Neural cell (in vitro differentiated cells): ENCODE results near the gene BMPR1A. TPM values are rescaled to one million over a fixed set of nuclear protein-coding genes. Genes with fewer than 3 reads are reported as not detected.

Source experiments
- H2AFZ ChIP-seq: fragments of 200-600, 300-800 bp; sonication (generic), shearing (Covaris generic); 2 replicates; pipeline ENCODE4 v1.6.0; 2014; ENCODE audit warnings: low read depth, mild to moderate bottlenecking, antibody characterized with exemption, low read length, moderate library complexity
- H3F3A ChIP-seq: fragments of 200-600 bp; shearing (Covaris generic); 2 replicates; pipeline ENCODE4 v1.6.1; 2016; ENCODE audit warnings: mild to moderate bottlenecking, moderate library complexity, mixed read lengths, antibody characterized with exemption, low read length; ENCODE audit not compliant: insufficient read depth, poor library complexity, severe bottlenecking
- H3K27ac ChIP-seq: fragments of 200-600, 300-800 bp; sonication (generic), shearing (Covaris generic); 2 replicates; pipeline ENCODE4 v1.5.1; 2014; ENCODE audit warnings: mild to moderate bottlenecking, low read length, moderate library complexity
- H3K27me3 ChIP-seq: fragments of 300-800, 200-600 bp; sonication (generic), shearing (Covaris generic); 2 replicates; pipeline ENCODE4 v1.6.0; 2014; ENCODE audit warnings: mild to moderate bottlenecking, low read depth, low read length, moderate library complexity; ENCODE audit not compliant: insufficient read depth
- H3K36me3 ChIP-seq: fragments of 300-800, 200-600 bp; sonication (generic), shearing (Covaris generic); 2 replicates; pipeline ENCODE4 v1.5.1; 2014; ENCODE audit warnings: mild to moderate bottlenecking, antibody characterized with exemption, low read length, moderate library complexity; ENCODE audit not compliant: insufficient read depth
- H3K4me2 ChIP-seq: fragments of 300-800, 200-600 bp; sonication (generic), shearing (Covaris generic); 2 replicates; pipeline ENCODE4 v1.6.0; 2014; ENCODE audit warnings: mild to moderate bottlenecking, low read length
- H3K4me3 ChIP-seq: fragments of 300-800, 200-600 bp; sonication (generic), shearing (Covaris generic); 2 replicates; pipeline ENCODE4 v1.5.1; 2014; ENCODE audit warnings: mild to moderate bottlenecking, low read length, moderate library complexity
- H3K79me2 ChIP-seq: fragments of 200-600 bp; shearing (Covaris generic); replicated peaks from 2 replicates; pipeline ENCODE4 v1.6.0; 2014; ENCODE audit warnings: mild to moderate bottlenecking, low read length, moderate library complexity; ENCODE audit not compliant: insufficient read depth
- H3K9ac ChIP-seq: fragments of 300-800, 200-600 bp; sonication (generic), shearing (Covaris generic); 2 replicates; pipeline ENCODE4 v1.6.1; 2016; ENCODE audit warnings: mild to moderate bottlenecking, low read length, mixed read lengths
- H3K9me2 ChIP-seq: fragments of 200-600 bp; shearing (Covaris generic); 2 replicates; pipeline ENCODE4 v1.6.1; 2016; ENCODE audit warnings: mild to moderate bottlenecking, low read length, mixed read lengths; ENCODE audit not compliant: insufficient read depth
- H3K9me3 ChIP-seq: fragments of 200-600, 300-800 bp; sonication (generic), shearing (Covaris generic); 2 replicates; pipeline ENCODE4 v1.6.1; 2016; ENCODE audit warnings: mild to moderate bottlenecking, mixed run types, low read length, moderate library complexity, mixed read lengths
- H4K20me1 ChIP-seq: fragments of 200-600 bp; shearing (Covaris generic); 2 replicates; pipeline ENCODE4 v1.6.1; 2016; ENCODE audit warnings: mild to moderate bottlenecking, mixed run types; ENCODE audit not compliant: insufficient read depth
- CTCF ChIP-seq: fragments of 450-650 bp; IDR thresholded peaks from 2 replicates; pipeline ENCODE4 v1.5.1; 2014; ENCODE audit warnings: antibody characterized with exemption, mild to moderate bottlenecking, moderate library complexity; ENCODE audit not compliant: poor library complexity, severe bottlenecking
- EZH2 ChIP-seq: fragments of 200-600, 300-800 bp; shearing (Covaris generic), sonication (generic); IDR thresholded peaks from 2 replicates; pipeline ENCODE4 v1.6.1; 2014; ENCODE audit warnings: antibody characterized with exemption, low read length, borderline replicate concordance, mild to moderate bottlenecking; ENCODE audit not compliant: insufficient read depth, poor library complexity, severe bottlenecking
- MXI1 ChIP-seq: fragments of 450-650 bp; conservative IDR thresholded peaks from 2 replicates; pipeline ENCODE4 v1.6.1; 2014; ENCODE audit warnings: antibody characterized with exemption, mild to moderate bottlenecking; ENCODE audit not compliant: poor library complexity, severe bottlenecking
- POLR2AphosphoS5 ChIP-seq: IDR thresholded peaks from 2 replicates; pipeline ENCODE4 v1.6.1; 2012
- RAD21 ChIP-seq: fragments of 450-650 bp; conservative IDR thresholded peaks from 2 replicates; pipeline ENCODE4 v1.6.1; 2014; ENCODE audit warnings: antibody characterized with exemption, mild to moderate bottlenecking, moderate library complexity
- REST ChIP-seq: IDR thresholded peaks from 2 replicates; pipeline ENCODE4 v1.6.1; 2012; ENCODE audit warnings: borderline replicate concordance
- SMC3 ChIP-seq: fragments of 450-650 bp; conservative IDR thresholded peaks from 2 replicates; pipeline ENCODE4 v1.6.1; 2014; ENCODE audit warnings: antibody characterized with exemption, mild to moderate bottlenecking, moderate library complexity; ENCODE audit not compliant: poor library complexity
- TAF1 ChIP-seq: IDR thresholded peaks from 2 replicates; pipeline ENCODE4 v1.6.1; 2012; ENCODE audit warnings: low read depth
- polyA plus RNA-seq: library from polyadenylated mRNA; depleted of rRNA; stranded (reverse); fragments of >200 nt; gene quantifications from 2 replicates; pipeline ENCODE4 v1.2.3, GENCODE V29; 2014

BMPR1A gene
- polyA plus RNA-seq, 1 donor from 2014 or later, result 29.9 TPM

- no peak overlapping the region for H3K4me3 ChIP-seq
- H4K20me1 ChIP-seq, result no peaks in the 10 kb centered on the region
- H3F3A ChIP-seq, result no peaks in the 10 kb centered on the region
- no peak overlapping the region for H3K27ac ChIP-seq
- no peak overlapping the region for H2AFZ ChIP-seq
- H3K9me2 ChIP-seq, result no peaks in the 10 kb centered on the region
- no peak for TF ChIP-seq POLR2AphosphoS5
- no peaks in the 10 kb centered on the region for H3K79me2 ChIP-seq
- no peak overlapping the region for H3K4me2 ChIP-seq
- no peaks in the 10 kb centered on the region for H3K9me3 ChIP-seq
- H3K36me3 ChIP-seq, result no peaks in the 10 kb centered on the region
- H3K9ac ChIP-seq, result no peak overlapping the region
- no peaks in the 10 kb centered on the region for H3K27me3 ChIP-seq
Measured at GRCh38 chr10:86956195-86956847, 199.9 kb downstream of the BMPR1A start.

GRCh38 chr10:86956848-86957448 is 200.5 kb downstream of the BMPR1A start:
- Histone ChIP-seq H2AFZ (no peak overlapping the region), H3F3A (no peaks in the 10 kb centered on the region), H3K9me2 (no peaks in the 10 kb centered on the region), H3K9me3 (no peaks in the 10 kb centered on the region), H3K27me3 (no peaks in the 10 kb centered on the region), H3K9ac (no peak overlapping the region), H3K79me2 (no peaks in the 10 kb centered on the region), H3K4me2 (no peak overlapping the region), H3K36me3 (no peaks in the 10 kb centered on the region), H4K20me1 (no peaks in the 10 kb centered on the region), H3K27ac (no peak overlapping the region), H3K4me3 (no peak overlapping the region)
- TF ChIP-seq REST (no peak), SMC3 (no peak), MXI1 (no peak), EZH2 (no peak), POLR2AphosphoS5 (no peak), RAD21 (no peak), CTCF (no peak), TAF1 (no peak)
